PC-3 (cell line): Measurements from ENCODE around the gene PIKFYVE. TPM values are rescaled to one million over a fixed set of nuclear protein-coding genes. Genes with fewer than 3 reads are reported as not detected.

Experiments
- ATAC-seq: fragments of 200-7000 bp; cut with Tn5 transposase; 2 replicates; pipeline ENCODE4 v1.9.1; 2020; ENCODE audit warnings: mild to moderate bottlenecking, moderate library complexity
- BruUV-seq: library from RNA; stranded (reverse); fragments of 400-500 nt; replicated peaks from 2 replicates; lab custom pipeline; 2021; lab: Mats Ljungman, UMichigan
- CTCF ChIA-PET: fragments of 300-600 bp; sonication (Branson Sonifier 250); formaldehyde crosslinking; loops from one replicate; lab custom pipeline; 2022; ENCODE audit warnings: antibody characterized with exemption; lab: Charles Lee
- POLR2A ChIA-PET: fragments of 300-600 bp; sonication (Branson Sonifier 250); formaldehyde crosslinking; loops from one replicate; lab custom pipeline; 2022; ENCODE audit warnings: antibody characterized with exemption; ENCODE audit not compliant: unreplicated experiment; lab: Charles Lee
- DNase-seq: peaks from one replicate; pipeline ENCODE4 v3.0.0-alpha.2; 2015
- H2AFZ ChIP-seq: fragments of 300-600 bp; sonication (generic); 2 replicates; pipeline ENCODE4 v1.6.0; 2016; ENCODE audit warnings: antibody characterized with exemption, low read length
- H3F3A ChIP-seq: fragments of 300-600 bp; sonication (generic); one replicate; pipeline ENCODE4 v1.6.0; 2017; ENCODE audit warnings: antibody characterized with exemption, low read length, control low read depth, mild to moderate bottlenecking; ENCODE audit not compliant: unreplicated experiment
- H3K27ac ChIP-seq: fragments of 300-600 bp; sonication (generic); 2 replicates; pipeline ENCODE4 v1.5.1; 2016; ENCODE audit warnings: mild to moderate bottlenecking, low read length
- H3K27me3 ChIP-seq: fragments of 300-600 bp; sonication (generic); 2 replicates; pipeline ENCODE4 v1.6.1; 2016; ENCODE audit warnings: low read length, mixed read lengths
- H3K36me3 ChIP-seq: fragments of 300-600 bp; sonication (generic); 2 replicates; pipeline ENCODE4 v1.6.1; 2016; ENCODE audit warnings: low read depth, mixed run types, low read length, mixed read lengths
- H3K4me1 ChIP-seq: fragments of 300-600 bp; sonication (generic); 2 replicates; pipeline ENCODE4 v1.5.1; 2016; ENCODE audit warnings: low read length; ENCODE audit not compliant: insufficient read depth
- H3K4me2 ChIP-seq: fragments of 300-600 bp; sonication (generic); 2 replicates; pipeline ENCODE4 v1.6.0; 2016; ENCODE audit warnings: low read length
- H3K4me3 ChIP-seq: fragments of 300-600 bp; sonication (generic); 2 replicates; pipeline ENCODE4 v1.5.1; 2016; ENCODE audit warnings: mild to moderate bottlenecking, low read length, mixed read lengths
- H3K79me2 ChIP-seq: fragments of 300-600 bp; sonication (generic); 2 replicates; pipeline ENCODE4 v1.6.1; 2017; ENCODE audit warnings: low read length, mixed read lengths
- H3K9ac ChIP-seq: fragments of 300-600 bp; sonication (generic); 2 replicates; pipeline ENCODE4 v1.6.0; 2016; ENCODE audit warnings: mild to moderate bottlenecking, low read length
- H3K9me2 ChIP-seq: fragments of 300-600 bp; sonication (generic); replicated peaks from 2 replicates; pipeline ENCODE4 v1.6.1; 2016; ENCODE audit warnings: mixed run types, low read length, mixed read lengths
- H3K9me3 ChIP-seq: fragments of 300-600 bp; sonication (generic); 2 replicates; pipeline ENCODE4 v1.6.1; 2016; ENCODE audit warnings: low read length, mixed read lengths
- H4K20me1 ChIP-seq: fragments of 300-600 bp; sonication (generic); 2 replicates; pipeline ENCODE4 v1.6.1; 2016; ENCODE audit warnings: low read length, mixed read lengths
- CTCF ChIP-seq: fragments of 300-600 bp; sonication (generic); conservative IDR thresholded peaks from 2 replicates; pipeline ENCODE4 v1.5.1; 2017; ENCODE audit warnings: antibody characterized with exemption, low read depth, mild to moderate bottlenecking, low read length
- EZH2 ChIP-seq: fragments of 300-600 bp; sonication (generic); IDR thresholded peaks from one replicate; pipeline ENCODE4 v1.6.1; 2017; ENCODE audit warnings: antibody characterized with exemption, mild to moderate bottlenecking, low read length; ENCODE audit not compliant: unreplicated experiment
- EZH2phosphoT487 ChIP-seq: fragments of 300-600 bp; sonication (generic); IDR thresholded peaks from 2 replicates; pipeline ENCODE4 v1.6.1; 2018; ENCODE audit warnings: mild to moderate bottlenecking, antibody characterized with exemption, low read length, borderline replicate concordance
- intact Hi-C: fragments of 100-400 bp; cut with micrococcal nuclease; formaldehyde crosslinking; loops from 2 replicates; pipeline ENCODE4 v1.9.0; 2023
- total RNA-seq: library from RNA; depleted of rRNA; stranded (reverse); fragments of >200 nt; gene quantifications from 2 replicates; pipeline ENCODE4 v1.2.3, GENCODE V29; 2014

The PIKFYVE gene
- total RNA-seq, 1 experiment from 2014 or later: 18.8 TPM

DNA sequence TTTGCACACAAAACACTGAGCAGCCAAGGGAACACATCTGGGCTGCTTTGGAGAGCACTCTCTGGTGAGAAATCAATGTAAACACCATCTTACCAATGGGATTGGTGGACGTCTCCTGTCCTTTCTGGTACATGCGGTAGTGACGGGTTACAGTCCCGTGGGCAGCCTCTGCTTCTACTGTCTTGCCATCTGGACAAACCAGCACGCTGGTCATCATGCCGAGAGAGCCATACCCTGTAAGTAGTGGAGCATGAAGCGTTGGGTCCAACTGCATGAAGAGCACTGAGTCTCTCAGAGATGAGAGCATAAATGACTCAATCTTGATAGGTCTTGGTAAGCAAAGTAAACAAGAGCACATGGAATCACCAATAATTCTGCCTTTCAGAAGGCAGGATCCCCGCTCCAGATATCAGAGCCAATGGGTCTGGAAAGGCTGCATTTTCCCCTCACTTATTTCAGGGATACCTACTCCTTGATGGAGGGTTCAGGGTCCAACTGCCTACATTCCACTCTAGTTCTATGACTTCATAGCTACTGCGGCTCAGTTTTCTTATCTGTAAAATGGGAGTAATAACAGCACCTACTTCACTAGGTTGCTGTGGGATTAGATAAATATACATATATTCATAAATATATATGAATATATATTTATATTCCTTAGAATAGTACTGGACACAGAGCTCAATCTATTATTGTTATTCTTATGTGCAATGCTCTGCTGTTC, 26.1 kb upstream of the PIKFYVE start:
- H3K9ac ChIP-seq: no peak overlapping the region
- no peak overlapping the region for H3K4me2 ChIP-seq
- no peaks in the 10 kb centered on the region for H3K79me2 ChIP-seq
- BruUV-seq: no TSS peak
- TF ChIP-seq EZH2phosphoT487 (no peak), CTCF (no peak), EZH2 (no peak)
- ChIA-PET POLR2A (no interaction called here), CTCF (no interaction called here)
- no peaks in the 10 kb centered on the region for H3K9me2 ChIP-seq
- peaks cover 9% of the 10 kb centered on the region; the same call in 1 of the 2 replicates for H3K4me1 ChIP-seq
- no peak overlapping the region for H3K4me3 ChIP-seq
- H4K20me1 ChIP-seq: no peaks in the 10 kb centered on the region; the same call in 1 of the 2 replicates
- ATAC-seq (no peak), DNase-seq (no peak)
- no peaks in the 10 kb centered on the region for H3K9me3 ChIP-seq
- peaks cover 21% of the 10 kb centered on the region; the same call in 1 of the 2 replicates for H3K36me3 ChIP-seq
- intact Hi-C loops: no loop called here
- H2AFZ ChIP-seq: no peak overlapping the region
- no peak overlapping the region for H3K27ac ChIP-seq
- H3F3A ChIP-seq: no peaks in the 10 kb centered on the region
- H3K27me3 ChIP-seq: no peaks in the 10 kb centered on the region

GRCh38 chr2:208240619-208241209, 25.3 kb upstream of the PIKFYVE start:
- H3K27me3 ChIP-seq: no peaks in the 10 kb centered on the region
- H4K20me1 ChIP-seq: no peaks in the 10 kb centered on the region; the same call in 1 of the 2 replicates
- ATAC-seq: no peak
- no peak overlapping the region for H3K27ac ChIP-seq
- H3K9ac ChIP-seq: no peak overlapping the region
- BruUV-seq: no TSS peak
- no peaks in the 10 kb centered on the region for H3K79me2 ChIP-seq
- H3K4me1 ChIP-seq: peaks cover 9% of the 10 kb centered on the region; the same call in 1 of the 2 replicates
- no peak overlapping the region for H3K4me3 ChIP-seq
- no peak overlapping the region for H2AFZ ChIP-seq
- no peaks in the 10 kb centered on the region for H3F3A ChIP-seq
- peaks cover 21% of the 10 kb centered on the region; the same call in 1 of the 2 replicates for H3K36me3 ChIP-seq
- no peaks in the 10 kb centered on the region for H3K9me3 ChIP-seq
- no peak for TF ChIP-seq CTCF
- TF ChIP-seq EZH2: no peak
- no peak for TF ChIP-seq EZH2phosphoT487
- no peak overlapping the region for H3K4me2 ChIP-seq
- POLR2A ChIA-PET: no interaction called here
- DNase-seq: no peak
- CTCF ChIA-PET: no interaction called here
- intact Hi-C loops: no loop called here
- no peaks in the 10 kb centered on the region for H3K9me2 ChIP-seq

DNA sequence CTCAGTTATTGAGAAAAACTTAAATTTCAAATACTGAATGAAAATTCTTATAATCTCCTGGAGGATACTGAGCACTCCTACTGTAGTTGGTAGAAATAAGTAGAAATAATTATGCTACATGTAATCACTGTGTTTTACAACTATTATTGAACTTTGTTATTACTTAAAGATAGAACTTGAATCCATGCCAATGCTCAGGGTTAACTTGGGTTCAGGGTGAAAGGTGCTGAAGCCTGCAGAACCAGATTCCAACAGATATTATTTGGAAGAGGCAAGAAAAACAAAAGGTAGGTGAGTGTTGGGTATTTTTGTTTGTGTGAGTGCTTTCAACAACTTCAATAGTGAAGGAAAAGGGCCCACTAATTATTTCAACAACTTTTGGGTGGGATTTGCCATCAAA, 21.6 kb upstream of the PIKFYVE start:
- TF ChIP-seq CTCF: no peak
- no peak for TF ChIP-seq EZH2
- TF ChIP-seq EZH2phosphoT487: no peak
- BruUV-seq: no TSS peak
- POLR2A ChIA-PET: no interaction called here

More for the DNA sequence above, 21.6 kb upstream of the PIKFYVE start:
- CTCF ChIA-PET: no interaction called here
- H3K9ac ChIP-seq: no peak overlapping the region
- H3K4me2 ChIP-seq: no peak overlapping the region; the same call in 1 of the 2 replicates
- intact Hi-C loops: no loop called here
- no peaks in the 10 kb centered on the region for H3F3A ChIP-seq
- peaks cover 26% of the 10 kb centered on the region; the same call in 1 of the 2 replicates for H3K36me3 ChIP-seq
- no peak overlapping the region for H3K27ac ChIP-seq
- ATAC-seq (no peak), DNase-seq (no peak)
- H3K79me2 ChIP-seq: no peaks in the 10 kb centered on the region
- no peaks in the 10 kb centered on the region; the same call in 1 of the 2 replicates for H4K20me1 ChIP-seq
- H2AFZ ChIP-seq: no peak overlapping the region
- no peaks in the 10 kb centered on the region for H3K9me2 ChIP-seq
- no peaks in the 10 kb centered on the region for H3K27me3 ChIP-seq
- H3K9me3 ChIP-seq: no peaks in the 10 kb centered on the region
- H3K4me1 ChIP-seq: peaks cover 9% of the 10 kb centered on the region; the same call in 1 of the 2 replicates
- no peak overlapping the region for H3K4me3 ChIP-seq
